Left kidney (tissue), 2 donors: ENCODE measurements around the gene CMTM2. TPM values are rescaled to one million over a fixed set of nuclear protein-coding genes. Genes with fewer than 3 reads are reported as not detected.
A peak's percentile ranks its signal among the peaks of the same experiment; 100 is the strongest.
"Not testable (repeated sequence)": the region's sequence is repeated elsewhere in the genome, so short reads cannot be mapped to it uniquely, and the experiment has no call there.

ENCODE experiments used
- DNase-seq: peaks from one replicate; pipeline ENCODE4 v3.0.0-alpha.2; 2013
- polyA plus RNA-seq: library from polyadenylated mRNA; unstranded; fragments of 120-200 nt; gene quantifications from one replicate; pipeline ENCODE4 v1.2.1, GENCODE V29; 2013; ENCODE audit not compliant: insufficient read length

Gene CMTM2
- polyA plus RNA-seq, 1 donor = 0.75 TPM

DNA sequence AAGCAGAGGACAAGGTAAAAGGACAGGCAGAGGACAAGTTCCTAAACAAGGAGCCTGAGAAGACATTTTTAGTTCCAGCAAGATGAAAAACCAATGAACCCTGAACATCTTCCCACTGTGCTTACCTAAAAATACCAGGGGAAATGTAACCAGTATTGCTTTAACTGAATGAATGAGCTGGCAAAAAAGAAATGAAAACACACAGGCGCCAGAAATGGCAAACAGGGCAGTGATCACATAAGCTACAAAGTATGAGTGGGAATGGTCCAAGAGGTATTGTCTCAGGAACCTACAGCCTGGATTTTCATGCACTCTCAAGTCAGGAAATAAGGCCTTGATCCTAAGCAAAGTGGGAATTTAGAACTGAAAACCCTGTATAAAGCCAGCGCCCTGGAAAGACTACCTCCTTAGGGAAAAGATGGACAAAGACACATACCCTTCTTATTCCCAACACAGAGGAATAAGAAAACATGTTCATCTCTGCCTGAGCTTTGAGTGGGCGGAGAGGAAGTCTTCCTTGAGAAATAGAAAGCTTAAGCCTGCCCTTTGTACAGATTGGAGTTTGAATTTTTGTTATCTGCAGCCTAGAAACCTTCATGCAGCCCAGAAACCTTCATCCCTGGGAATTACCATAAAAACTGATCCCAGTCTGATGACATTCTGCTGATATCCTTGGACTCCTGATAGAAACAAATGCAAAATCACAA lies 2.1 kb downstream of the CMTM2 start:
- no peak for DNase-seq

DNA sequence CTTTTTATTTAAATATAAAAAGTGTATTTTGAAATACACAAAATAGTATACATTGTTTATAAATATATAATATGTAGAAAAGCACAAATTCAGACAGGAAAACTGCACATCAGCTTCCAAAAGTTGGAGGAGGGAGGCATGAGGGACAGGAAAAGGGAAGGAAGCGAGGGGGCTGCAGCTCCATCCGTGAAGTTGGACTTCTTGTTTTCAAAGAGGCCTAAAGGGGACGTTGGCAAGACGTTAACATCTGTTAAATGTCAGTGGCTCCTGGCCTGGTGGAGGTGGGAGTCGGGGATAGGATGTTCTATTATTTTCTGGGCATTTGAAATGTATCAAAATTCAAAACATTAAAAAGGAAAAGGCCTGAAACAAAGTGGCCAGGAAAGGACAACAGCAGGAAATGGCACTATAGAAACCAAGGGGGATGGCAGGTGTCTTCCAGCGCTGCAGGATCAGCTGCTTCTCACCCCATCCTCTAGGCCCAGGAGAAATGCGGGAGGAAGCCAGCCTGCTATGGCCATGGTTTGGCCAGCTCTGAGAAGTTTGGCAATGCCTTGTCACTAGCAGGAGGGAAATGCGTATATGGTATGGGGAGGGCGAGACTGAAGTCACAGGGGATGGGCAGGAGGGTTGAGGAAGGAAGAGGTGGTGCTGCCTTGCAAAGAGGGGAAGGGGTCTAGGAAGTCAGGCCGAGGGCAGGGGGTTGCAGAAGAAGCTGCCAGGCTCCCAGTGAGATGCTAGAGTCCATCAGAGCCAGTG lies 6.4 kb downstream of the CMTM2 start:
- DNase-seq = no peak

DNA sequence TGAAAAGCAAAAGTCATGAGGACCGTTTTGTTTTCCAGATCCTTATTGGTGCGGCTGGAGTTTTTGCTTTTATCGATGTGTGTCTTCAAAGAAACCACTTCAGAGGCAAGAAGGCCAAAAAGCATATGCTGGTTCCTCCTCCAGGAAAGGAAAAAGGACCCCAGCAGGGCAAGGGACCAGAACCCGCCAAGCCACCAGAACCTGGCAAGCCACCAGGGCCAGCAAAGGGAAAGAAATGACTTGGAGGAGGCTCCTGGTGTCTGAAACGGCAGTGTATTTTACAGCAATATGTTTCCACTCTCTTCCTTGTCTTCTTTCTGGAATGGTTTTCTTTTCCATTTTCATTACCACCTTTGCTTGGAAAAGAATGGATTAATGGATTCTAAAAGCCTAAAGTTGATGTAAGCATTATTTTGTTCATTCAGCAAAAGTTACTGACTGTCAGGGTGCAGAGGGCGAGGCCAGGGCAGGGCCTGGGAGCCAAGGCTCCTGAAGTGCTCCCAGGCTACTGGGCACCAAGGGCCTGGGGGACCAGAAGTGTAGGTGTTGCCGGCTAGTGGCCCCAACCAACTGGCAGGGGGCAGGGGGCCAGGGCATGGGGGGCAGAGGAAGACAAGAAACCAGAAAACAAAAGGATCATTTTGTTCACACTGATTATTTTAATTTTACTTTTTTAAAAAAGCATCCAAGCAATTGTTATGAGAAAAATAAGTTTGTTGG lies 8.8 kb downstream of the CMTM2 start:
- no peak for DNase-seq

DNA sequence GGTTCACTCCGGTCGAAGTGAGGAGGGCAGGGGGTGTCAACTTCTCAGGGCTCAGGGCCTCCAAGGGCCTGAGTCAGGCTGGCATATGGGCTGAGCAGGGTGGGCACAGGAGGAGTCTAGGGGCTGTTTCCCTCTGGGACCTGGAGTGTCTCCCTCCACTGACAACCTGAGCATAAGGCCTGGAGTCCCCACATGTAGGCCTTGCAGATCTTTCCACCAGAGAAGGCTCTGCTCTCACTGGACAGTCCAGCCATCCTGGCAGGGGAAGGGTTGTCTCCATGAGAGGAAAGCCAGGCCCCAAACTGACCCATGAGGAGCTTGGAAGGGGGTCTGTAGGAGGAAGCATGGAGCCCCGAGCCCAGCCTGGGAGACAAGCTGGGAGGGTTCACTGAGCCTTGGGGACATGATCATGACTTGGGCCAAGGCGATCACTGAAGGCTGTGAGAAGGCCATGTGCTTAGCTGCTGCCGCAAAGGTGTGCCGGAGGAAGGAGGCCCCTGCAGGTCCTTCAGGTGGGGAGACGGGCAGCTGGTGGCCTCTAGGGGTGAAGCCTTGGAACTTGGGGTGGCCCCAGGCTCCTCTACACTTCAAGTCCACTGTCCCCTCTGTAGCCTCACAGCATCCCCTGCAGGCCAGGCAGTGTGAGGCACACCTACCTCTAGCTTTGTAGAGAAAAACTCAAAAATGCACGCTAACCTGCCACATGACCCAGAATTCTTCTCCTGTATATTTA lies 9.9 kb downstream of the CMTM2 start:
- DNase-seq = no peak

DNA sequence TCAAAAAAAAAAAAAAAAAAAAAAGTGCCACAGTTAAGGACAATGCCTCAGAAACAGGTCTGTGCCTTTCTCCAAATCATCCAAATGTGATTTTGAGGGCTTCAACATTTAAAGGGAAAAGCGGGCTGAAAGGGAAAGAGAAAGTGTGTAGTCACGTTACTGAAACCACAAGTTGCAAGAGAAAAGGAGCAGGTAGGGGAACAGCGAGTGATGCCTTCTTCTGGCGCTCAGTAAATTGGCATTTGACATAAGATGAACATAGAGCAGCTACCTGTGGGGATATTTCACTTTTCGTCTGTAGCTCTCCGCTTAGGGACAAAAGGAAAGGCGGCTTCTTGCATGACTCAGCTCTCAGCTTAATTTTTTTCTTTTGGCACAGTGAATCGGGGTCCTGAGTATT lies 11.1 kb downstream of the CMTM2 start:
- DNase-seq = no peak

DNA sequence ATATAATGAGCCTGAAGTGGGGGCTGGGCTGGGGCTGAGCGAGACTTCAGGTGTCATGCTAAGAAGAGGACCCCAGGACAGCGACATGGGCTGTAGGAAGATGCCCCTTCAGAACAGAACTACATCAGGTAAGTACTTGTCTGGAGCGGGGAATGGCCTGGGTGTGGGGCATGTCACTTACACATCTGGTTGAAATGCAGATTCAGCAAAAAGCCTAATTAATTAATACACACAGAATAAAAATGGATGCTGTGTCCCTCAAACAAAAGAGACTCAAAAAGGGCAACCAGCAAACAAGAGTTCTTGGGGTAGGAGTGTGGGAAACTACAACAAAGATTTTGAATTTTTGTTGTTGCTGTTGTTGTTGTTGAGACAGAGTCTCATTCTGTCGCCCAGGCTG lies 11.8 kb downstream of the CMTM2 start:
- DNase-seq = no peak

DNA sequence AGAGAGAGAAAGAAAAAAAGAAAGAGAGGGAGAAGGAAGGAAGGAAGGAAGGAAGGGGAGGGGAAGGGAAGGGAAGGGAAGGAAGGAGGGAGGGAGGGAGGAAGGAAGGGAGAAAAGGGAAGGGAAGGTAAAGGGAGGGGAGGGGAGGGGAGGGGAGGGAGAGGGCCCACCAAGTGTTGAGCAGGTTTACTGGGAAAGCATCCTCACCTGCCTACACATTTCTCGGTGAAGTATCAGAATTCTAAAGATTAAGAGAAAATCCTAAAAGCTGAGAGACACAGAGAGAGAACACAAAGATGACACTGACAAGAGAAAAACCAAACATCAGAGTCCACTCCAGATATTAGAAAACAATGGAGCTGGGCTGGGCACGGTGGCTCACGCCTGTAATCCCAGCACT lies 13.0 kb downstream of the CMTM2 start:
- no peak for DNase-seq

DNA sequence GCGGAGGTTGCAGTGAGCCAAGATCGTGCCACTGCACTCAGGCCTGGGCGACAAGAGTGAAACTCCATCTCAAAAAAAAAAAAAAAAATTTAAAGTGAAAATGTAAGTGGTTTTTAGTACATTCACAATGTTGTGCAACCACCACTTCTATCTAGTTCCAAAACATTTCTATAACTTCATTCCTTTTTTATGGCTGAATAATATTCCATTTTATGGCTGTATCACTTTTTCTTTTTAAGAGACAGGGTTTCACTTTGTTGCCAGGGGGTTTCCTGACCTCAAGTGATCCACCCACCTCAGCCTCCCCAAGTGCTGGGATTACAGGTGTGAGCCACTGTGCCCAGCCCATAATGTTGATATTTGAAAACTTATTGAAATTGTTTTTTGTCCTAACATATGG lies 13.6 kb downstream of the CMTM2 start:
- no peak for DNase-seq

DNA sequence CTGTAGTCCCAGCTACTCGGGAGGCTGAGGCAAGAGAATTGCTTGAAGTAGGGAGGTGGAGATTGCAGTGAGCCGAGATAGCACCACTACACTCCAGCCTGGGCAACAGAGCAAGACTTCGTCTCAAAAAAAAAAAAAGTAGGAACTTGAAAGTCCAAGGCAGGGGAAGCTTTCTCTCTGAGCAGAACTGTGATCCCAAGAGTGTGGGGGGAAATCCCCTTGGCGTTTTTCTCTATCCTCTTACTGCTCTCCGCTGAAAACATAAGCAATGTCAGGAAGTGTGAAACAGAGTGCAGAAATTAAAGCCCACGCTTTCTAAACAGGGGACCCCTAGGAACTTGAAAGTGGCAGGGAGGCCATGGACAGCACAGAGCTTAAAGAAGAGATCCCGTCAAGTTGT lies 15.5 kb downstream of the CMTM2 start:
- DNase-seq = no peak

DNA sequence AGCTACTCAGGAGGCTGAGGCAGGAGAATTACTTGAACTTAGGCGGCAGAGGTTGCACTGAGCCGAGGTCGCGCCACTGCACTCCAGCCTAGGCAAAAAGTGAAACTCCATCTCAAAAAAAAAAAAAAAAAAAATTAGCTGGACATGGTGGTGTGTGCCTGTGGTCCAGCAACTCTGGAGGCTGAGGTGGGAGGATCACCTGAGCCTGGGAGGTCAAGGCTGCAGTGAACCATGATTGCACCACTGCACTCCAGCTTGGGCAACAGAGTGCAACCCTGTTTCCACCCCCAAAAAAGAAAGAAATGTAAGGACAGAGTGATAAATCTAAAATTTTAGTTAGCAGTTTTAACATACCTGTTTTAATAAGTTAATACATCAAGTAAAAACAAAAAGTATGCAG lies 17.3 kb downstream of the CMTM2 start:
- DNase-seq = not testable (repeated sequence)

DNA sequence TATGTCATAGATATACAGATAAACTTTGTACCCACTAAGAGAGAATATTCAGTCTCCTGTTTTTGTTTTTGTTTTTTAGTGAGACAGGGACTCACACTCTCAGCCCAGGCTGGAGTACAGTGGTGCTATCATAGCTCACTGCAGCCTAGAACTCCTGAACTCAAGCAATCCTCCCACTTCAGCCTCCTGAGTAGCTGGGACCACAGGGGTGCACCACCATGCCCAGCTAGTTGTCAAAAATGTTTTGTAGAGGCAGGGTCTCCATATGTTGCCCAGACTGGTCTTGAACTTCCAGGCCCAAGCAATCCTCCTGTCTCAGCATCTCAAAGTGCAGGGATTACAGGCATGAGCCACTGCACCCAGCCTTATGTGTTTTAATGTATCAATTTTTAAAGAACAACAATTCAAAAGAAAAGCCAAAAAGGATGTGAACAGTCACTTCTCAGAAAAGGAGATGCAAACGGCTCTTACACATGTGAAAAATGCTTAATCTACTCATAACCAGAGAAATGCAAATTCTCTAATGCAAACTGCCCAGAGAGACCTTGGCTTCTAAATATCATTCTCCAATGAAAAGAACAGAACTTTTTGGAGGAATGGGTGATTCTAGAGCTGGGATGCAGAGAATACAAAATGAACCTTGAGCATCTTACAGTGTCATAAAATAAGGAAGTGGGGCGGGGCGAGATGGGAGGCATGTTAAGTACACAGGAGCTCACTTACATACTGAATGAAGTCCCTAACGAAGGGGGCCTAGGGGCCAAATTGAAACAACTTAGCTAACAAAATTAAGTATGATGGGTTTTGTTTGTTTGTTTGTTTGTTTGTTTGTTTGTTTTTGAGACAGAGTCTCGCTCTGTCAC lies 18.0 kb downstream of the CMTM2 start:
- no peak for DNase-seq

DNA sequence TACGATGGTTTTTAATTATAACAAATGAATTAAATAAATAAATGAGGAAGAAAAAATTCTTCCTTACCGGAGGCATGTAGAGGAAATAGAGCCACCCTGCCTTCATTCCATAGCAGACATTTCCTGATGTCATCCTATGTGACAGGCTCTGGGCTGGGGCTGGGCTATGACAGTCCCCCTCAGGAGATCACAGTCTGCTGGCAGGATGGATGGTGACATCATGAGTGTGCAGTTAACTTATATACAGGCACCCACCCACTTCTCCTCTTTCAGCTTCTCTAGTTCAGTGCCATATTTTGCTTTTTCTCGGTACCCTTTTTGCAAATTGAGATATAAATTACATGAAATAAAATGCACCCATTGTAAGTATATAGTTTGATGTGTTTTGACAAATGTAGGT lies 18.8 kb downstream of the CMTM2 start:
- no peak for DNase-seq

DNA sequence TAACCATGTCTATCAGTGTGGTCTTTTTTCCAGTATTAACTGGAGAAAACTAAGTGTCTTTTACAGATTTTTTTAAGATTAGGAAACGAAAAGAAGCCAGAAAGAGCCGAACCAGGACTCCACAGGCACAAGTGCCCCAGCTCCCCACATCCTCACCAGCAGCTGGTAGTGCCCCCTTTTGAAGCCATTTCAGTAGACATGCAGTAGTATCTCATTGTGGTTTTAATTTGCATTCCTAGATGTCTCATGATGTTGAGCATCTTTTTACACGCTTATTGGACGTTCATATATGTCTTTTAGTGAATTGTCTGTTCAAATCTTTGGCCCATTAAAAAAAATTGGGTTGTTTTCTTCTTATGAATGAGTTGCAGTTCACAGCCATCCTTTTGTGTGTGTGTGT lies 20.5 kb downstream of the CMTM2 start:
- DNase-seq = no peak

DNA sequence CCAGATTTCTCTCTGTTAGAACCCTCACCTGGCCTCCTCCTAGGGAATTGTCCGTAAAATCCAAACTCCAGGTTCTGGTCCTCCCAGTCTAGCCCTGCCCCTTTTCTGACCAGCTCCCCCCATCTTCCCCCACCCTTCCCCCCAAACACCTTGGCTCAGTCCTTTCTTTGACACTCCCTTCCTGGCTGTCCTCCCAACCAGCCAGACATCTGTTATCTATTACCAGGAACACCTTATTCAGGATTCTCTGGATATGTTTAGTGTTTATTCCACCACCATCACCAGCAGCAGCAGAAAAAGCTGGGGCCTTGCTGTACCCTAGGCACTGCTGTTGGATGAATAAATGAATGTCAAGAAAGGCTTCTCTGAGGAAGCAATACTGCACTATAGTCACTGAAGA lies 21.2 kb downstream of the CMTM2 start:
- no peak for DNase-seq

DNA sequence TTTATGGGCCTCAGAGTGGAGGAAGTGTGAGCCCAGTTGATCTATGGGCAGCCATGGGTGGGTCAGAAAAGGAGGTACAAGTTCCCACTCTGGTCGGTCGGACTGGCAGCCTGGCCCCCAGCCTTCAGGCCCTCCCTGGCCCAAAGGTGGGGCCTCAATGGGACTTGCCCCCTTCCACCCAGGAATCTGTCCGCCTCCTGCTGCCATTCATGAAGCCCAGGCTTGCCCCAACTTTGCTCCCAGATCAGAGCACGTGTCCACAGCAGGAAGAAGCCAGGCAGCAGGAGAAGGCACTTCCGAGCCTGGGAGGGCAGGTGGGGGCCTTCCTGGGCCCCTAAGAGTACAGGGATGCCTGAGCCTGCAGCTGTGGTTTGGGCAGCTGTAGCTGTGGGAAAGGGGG lies 22.2 kb downstream of the CMTM2 start:
- DNase-seq = no peak

DNA sequence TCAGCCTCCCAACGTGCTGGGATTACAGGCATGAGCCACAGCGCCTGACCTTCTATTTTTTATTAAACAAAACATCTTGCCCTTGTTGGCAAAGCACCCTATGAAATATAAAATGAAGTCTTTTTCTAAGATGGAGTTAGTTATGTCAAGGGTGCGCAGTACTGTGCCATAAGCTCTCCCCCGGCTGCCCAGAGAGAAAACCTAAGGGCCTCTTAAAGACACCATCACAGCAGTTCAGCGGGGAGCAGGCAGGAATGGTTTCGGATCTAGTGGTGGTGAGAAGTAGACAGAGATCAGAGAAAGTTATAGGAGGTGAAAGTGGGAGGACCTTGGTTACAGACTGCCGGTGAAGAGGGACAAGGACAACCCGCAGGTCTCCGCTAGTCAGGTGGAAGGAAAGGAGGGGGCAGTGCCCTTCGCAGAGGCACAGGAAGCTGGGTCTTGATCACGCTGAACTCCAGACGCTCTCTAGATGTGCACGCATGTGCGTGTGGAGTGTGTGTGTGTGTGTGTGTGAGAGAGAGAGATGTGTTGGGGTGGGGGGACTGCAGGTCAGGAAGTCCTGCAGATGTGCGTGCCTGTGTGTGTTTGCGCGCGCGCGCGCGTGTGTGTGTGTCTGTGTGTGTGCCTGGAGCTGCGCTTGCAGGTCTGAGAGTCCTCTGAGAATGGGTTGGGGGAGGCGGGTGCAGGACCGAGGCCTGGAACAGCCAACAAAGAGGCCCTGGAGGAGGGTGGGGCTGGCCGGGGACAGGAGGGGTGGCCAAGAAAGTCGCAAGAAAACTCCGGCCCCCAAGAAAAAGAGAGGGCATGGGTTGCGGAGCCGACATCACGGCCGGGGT lies 24.5 kb downstream of the CMTM2 start:
- no peak for DNase-seq

DNA sequence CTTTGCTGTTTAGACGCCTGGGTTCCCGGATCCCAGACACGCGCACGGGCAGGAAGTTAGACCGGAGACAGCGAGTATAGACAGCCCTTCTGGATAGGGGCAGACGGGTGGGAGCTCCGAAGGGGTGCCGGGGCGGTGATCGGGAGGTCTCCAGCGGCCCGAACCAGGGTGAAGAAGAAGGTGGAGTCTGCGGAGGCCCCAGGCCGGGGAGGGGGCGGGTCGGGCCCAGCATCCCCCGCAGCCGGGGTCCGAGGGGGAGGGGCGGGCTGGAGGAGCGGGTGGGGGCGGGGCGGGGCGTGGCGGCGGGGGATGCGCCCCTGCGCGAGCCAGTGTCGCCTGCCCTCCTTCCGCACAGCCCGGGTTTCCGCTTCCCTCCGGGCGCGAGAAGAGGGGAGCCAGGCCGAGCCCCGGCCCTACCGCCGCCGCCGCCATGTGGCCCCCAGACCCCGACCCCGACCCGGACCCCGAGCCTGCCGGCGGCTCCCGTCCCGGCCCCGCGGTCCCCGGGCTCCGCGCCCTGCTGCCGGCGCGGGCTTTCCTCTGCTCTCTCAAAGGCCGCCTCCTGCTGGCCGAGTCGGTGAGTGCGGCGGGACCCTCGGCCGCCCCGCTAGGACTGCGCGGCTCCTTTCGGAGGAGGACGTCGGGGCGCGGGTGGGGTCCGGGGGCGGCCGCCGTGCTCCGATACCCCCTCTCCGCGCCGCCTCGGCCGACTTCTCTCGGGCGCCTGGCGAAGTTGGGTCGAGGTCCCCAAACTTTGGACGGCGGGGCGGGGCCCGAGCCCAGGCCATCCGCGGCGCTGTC lies 25.3 kb downstream of the CMTM2 start, which contains the start of gene CMTM3:
Gene CMTM3, plus strand, starts transcription at position 329 of the 801 bp plus-strand sequence. Its CDS starts 102 bp downstream, at position 431.
- DNase-seq = peak; percentile 67

DNA sequence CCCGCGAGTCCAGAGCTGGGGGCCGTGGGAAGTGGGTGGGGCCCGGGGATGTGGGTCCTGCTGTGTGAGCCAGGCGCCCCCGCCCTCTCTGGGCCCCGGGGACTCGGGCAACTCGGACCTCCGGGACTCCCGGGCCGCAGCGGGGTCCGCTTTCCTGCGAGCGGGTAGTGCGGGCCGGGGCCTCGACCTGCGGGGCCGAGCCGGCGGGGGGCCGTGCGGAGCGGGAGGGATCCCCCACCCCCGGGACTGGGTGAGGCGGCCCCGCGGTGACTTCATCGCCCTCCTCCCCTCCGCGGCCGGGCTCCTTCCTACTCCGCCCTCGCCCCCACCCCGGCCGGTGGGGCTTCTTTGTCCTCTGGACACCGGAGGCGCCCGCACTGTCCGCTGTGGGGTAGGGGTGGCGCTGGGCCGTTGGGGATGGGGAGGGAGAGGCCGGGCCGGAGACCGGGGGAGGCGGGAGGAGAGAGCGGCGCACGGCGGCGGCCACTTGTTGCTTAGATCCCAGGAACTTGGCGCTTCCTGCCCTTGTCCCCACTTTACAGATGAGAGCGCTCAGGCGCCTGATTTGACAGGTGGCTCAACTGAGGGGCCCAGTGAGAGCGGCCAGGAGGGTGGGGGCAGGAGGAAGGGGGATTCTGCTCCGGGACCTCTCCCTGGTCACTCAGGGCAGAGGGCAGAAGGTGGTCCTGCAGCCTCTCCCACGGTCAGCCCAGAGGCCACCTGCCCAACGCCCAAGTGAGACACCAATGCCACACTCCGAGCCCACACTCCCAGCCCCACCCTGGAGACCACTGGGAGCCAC lies 26.1 kb downstream of the CMTM2 start:
- DNase-seq = peak; percentile 43
